ENCODE results near the gene CNDP1.

Gene CNDP1

DNA sequence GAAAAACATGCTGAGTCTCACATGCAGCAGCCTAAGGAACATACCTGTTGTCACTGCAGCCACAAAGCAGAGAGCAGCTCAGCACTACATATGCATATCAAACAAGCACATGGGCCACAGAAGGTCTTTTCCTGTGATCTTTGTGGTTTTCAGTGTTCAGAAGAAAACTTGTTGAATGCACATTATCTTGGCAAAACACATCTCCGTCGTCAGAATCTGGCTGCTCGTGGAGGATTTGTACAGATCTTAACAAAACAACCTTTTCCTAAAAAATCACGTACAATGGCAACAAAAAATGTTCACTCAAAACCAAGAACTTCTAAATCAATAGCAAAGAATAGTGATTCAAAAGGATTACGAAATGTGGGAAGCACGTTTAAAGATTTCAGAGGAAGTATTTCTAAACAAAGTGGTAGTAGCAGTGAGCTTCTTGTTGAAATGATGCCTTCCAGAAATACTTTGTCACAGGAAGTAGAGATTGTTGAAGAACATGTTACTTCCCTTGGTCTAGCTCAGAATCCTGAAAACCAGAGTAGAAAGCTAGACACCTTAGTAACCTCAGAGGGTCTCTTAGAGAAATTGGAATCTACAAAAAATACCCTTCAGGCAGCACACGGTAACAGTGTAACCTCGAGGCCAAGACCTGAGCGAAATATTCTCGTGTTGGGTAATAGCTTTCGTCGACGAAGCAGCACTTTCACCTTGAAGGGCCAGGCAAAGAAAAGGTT is 97.5 kb downstream of the CNDP1 start:
- no peak for DNase-seq

DNA sequence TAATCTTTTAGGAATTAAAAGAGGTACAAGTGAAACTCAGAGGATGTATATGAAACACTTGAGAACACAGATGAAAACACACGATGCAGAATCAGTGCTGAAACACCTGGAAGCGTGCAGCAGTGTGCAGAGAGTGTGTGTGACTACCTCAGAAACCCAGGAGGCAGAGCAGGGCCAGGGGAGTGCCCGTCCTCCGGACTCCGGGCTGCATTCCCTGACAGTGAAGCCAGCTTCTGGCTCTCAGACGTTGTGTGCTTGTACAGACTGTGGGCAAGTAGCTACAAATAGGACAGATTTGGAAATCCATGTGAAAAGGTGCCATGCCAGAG is 98.0 kb downstream of the CNDP1 start:
- DNase-seq = no peak

DNA sequence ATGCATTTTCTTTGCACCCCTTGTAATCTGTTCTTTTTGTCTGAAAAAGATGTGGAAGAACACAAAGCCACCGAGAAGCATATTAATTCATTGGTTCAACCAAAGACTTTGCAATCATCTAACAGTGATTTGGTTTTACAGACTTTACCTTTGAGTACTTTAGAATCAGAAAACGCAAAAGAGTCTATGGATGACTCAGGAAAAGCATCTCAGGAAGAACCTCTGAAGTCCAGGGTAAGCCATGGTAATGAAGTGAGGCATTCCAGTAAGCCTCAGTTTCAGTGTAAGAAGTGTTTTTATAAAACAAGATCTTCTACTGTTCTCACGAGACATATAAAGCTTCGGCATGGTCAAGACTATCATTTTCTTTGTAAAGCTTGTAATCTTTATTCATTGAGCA is 98.6 kb downstream of the CNDP1 start:
- no peak for DNase-seq

DNA sequence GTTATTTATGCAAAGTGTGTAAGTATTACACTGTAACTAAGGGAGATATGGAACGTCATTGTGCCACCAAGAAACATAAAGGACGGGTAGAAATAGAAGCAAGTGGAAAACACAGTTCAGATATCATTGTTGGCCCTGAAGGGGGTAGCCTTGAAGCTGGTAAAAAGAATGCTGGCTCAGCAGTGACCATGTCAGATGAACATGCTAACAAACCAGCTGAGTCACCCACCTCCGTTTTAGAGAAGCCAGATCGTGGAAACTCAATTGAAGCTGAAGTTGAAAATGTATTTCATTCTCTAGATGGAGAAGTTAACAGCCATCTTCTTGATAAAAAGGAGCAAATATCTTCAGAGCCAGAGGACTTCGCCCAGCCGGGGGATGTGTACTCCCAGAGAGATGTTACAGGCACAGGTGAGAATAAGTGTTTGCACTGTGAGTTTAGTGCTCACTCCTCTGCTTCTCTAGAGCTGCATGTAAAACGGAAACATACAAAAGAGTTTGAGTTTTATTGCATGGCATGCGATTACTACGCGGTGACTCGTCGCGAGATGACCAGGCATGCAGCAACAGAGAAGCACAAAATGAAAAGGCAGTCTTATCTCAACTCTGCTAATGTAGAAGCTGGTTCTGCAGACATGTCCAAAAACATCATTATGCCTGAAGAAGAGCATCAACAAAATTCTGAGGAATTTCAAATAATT is 99.5 kb downstream of the CNDP1 start:
- DNase-seq = no peak

DNA sequence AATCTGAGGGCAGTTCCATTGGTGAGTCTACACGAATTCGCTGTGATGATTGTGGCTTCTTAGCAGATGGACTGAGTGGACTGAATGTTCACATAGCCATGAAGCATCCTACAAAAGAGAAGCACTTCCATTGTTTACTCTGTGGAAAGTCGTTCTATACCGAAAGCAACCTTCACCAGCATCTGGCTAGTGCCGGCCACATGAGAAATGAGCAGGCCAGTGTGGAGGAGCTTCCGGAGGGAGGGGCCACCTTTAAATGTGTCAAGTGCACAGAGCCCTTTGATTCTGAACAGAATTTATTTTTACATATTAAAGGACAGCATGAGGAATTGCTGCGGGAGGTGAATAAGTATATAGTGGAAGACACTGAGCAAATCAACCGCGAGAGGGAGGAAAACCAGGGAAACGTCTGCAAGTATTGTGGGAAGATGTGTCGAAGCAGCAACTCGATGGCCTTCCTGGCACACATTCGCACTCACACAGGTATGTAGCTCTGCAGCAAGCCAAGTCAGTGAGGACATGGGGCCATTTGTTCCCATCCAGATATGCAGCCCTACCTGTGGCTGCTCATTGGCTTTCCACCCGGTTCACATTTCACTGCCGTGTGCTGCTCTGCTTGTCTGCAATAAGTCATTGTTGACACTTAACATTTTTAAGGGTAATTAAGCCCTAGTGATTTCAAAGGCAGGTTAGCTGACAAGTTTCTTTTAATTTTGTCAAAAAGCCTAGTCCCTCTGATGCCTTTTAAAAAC is 101.1 kb downstream of the CNDP1 start:
- no peak for DNase-seq

All from midbrain (tissue), 1 donor.